Pulmonary artery endothelial cell (primary cell): ENCODE data around the gene EDEM3. TPM values are rescaled to one million over a fixed set of nuclear protein-coding genes. Genes with fewer than 3 reads are reported as not detected.

Source experiments
- DNase-seq: peaks from one replicate; pipeline ENCODE4 v3.0.0-alpha.2; 2011; ENCODE audit warnings: low read depth, low spot score
- total RNA-seq: library from RNA; depleted of rRNA; stranded (reverse); fragments of >200 nt; gene quantifications from 2 replicates; pipeline ENCODE4 v1.2.3, GENCODE V29; 2014

Gene EDEM3
- total RNA-seq, 1 donor from 2014 or later, result 53.1 TPM

GRCh38 chr1:184673305-184673704 is 81.4 kb downstream of the EDEM3 start:
- no peak for DNase-seq

GRCh38 chr1:184672013-184672726 is 82.5 kb downstream of the EDEM3 start:
- DNase-seq, result no peak

GRCh38 chr1:184669391-184669790 is 85.3 kb downstream of the EDEM3 start:
- no peak for DNase-seq

- no peak for DNase-seq
These were observed 89.3 kb downstream of the EDEM3 start for GRCh38 chr1:184665360-184665759.

GRCh38 chr1:184664661-184665060 is 90.0 kb downstream of the EDEM3 start:
- DNase-seq, result no peak

GRCh38 chr1:184664042-184664660 is 90.5 kb downstream of the EDEM3 start:
- peak; percentile 10 for DNase-seq

GRCh38 chr1:184661801-184662200 is 92.9 kb downstream of the EDEM3 start:
- no peak for DNase-seq

- DNase-seq, result no peak
These were observed 94.0 kb downstream of the EDEM3 start for GRCh38 chr1:184660462-184661191.

- DNase-seq, result no peak
These were observed 96.6 kb downstream of the EDEM3 start for GRCh38 chr1:184658055-184658454.

GRCh38 chr1:184656221-184656620 is 98.4 kb downstream of the EDEM3 start:
- DNase-seq, result no peak

GRCh38 chr1:184655185-184655584 is 99.5 kb downstream of the EDEM3 start:
- DNase-seq, result no peak

GRCh38 chr1:184650177-184650866 is 104.3 kb downstream of the EDEM3 start:
- no peak for DNase-seq

GRCh38 chr1:184649451-184649888 is 105.2 kb downstream of the EDEM3 start:
- no peak for DNase-seq

- no peak for DNase-seq
These were observed 105.8 kb downstream of the EDEM3 start for GRCh38 chr1:184648856-184649201.

GRCh38 chr1:184648160-184648855 is 106.3 kb downstream of the EDEM3 start:
- no peak for DNase-seq

GRCh38 chr1:184647471-184647870 is 107.2 kb downstream of the EDEM3 start:
- DNase-seq, result no peak

GRCh38 chr1:184646824-184647223 is 107.8 kb downstream of the EDEM3 start:
- DNase-seq, result no peak

- DNase-seq, result no peak
These were observed 108.4 kb downstream of the EDEM3 start for GRCh38 chr1:184646178-184646701.

GRCh38 chr1:184644771-184645170 is 109.9 kb downstream of the EDEM3 start:
- no peak for DNase-seq

GRCh38 chr1:184643661-184644060 is 111.0 kb downstream of the EDEM3 start:
- DNase-seq, result no peak

- DNase-seq, result no peak
These were observed 112.8 kb downstream of the EDEM3 start for GRCh38 chr1:184641894-184642293.
